Middle frontal gyrus (tissue), 1 donor: ENCODE measurements around the gene HOXB3.

ENCODE experiments used
- DNase-seq: peaks from one replicate; pipeline ENCODE4 v3.0.0-alpha.2; 2015; ENCODE audit warnings: low spot score; ENCODE audit errors: extremely low spot score

HOXB3 gene

GRCh38 chr17:48558057-48558830 lies 31.8 kb downstream of the HOXB3 start:
- DNase-seq = no peak

GRCh38 chr17:48556576-48557401 lies 33.3 kb downstream of the HOXB3 start:
- no peak for DNase-seq

GRCh38 chr17:48556229-48556575 lies 33.8 kb downstream of the HOXB3 start:
- DNase-seq = no peak

DNA sequence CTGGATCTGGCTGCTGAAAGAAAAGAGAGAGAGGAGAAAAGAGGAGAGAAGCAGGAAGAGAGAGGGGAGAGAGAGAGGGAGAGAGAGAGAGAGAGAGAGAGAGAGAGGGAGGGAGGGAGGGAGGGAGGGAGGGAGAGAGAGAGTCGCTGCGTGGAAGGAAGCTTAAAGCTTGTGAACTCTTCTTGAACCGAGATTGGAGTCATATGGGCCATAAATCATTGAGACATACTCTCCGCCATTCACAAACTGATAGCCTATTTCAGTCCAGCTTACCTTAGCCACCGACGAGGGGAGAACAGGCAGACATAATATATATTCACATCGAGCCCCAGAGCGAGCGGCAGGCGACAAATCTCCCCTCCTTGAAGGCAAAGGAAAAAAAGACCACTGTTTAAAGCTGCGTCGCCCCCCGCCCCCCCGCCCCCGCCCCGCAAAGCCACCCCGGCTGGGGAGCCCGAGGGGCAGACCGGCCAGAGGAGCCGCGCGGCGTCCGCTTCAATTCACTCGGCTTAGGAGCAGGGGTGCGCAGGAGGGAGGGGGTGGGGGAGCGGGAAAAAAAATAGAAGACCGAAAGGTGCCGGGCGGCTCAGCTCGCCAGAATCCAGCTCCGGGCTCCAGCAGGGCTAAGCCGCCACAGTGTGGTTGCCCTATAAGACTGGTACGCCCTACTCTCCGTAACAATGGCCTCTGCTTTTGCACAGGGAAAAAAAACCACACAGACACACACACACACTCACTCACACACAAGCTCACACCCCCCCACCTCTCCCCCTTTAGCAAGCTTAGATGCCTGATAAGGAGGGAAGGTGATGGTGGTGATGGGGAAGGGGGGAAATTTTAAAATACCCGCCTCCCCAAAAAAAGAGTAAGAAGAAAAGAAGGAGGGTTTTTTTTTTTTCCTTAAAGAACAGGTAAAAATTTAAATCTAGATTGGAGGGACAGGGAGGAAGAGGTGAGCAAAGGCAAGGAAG lies 34.5 kb downstream of the HOXB3 start:
- no peak for DNase-seq

GRCh38 chr17:48554412-48555257 lies 35.4 kb downstream of the HOXB3 start:
- DNase-seq = no peak

- DNase-seq = no peak
These were observed 36.2 kb downstream of the HOXB3 start for GRCh38 chr17:48553826-48554225.

GRCh38 chr17:48553190-48553547 lies 36.9 kb downstream of the HOXB3 start:
- DNase-seq = no peak

DNA sequence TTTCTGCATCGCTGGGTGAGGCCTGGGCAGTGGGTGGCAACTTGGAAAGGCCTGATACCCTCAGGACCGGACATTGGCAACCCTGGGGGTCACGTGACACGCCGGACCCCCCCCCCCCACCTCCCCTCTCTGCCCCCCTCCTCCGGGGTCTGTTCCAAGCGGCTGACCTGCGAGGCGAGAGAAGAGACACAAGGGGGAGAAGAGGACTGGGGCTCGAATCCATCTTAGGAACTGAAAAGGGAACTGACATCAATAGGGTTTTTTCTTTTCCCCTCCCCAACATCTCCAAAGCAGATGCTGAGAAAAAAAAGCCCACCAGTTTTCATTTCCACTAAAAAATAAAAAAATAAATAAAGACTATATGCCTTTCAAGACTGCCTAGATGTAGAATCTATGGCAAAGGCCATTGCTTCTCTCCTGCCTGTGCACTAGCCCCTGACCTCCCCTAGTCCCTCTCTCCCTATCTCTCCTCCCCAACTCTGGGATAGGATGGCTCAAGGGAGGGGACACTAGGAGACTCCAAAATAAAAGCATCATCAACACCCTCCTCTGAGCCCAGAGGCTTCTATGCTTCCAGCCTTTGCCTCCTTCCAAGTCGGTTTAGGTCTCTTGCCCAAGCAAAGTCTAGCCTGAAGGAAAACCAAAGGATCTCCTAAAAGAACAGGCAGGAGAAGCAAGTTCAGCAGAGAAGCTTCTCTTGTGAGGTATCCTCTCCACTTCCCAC lies 37.4 kb downstream of the HOXB3 start:
- DNase-seq = no peak

GRCh38 chr17:48551596-48552465 lies 38.2 kb downstream of the HOXB3 start:
- DNase-seq = no peak

GRCh38 chr17:48551214-48551555 lies 38.9 kb downstream of the HOXB3 start:
- no peak for DNase-seq

- no peak for DNase-seq
These were observed 39.4 kb downstream of the HOXB3 start for GRCh38 chr17:48550502-48551213.

- no peak for DNase-seq
These were observed 40.0 kb downstream of the HOXB3 start for GRCh38 chr17:48549914-48550501.

DNA sequence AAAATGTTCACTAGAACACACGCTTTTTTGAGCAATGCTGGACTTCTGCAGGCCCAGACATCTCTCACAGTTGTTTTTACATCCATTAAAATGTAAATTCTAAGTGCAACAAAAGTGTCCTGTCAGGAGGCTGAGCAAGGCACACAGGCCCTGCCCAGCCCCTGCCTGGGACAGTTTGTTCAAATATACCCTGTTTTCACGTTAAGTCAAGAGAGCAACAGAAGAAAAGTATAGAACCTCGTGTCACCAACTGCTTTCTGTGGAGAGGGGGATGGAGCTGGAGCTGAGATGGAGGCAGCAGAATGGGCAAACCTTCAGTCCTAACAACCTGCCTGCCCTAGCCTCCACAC lies 40.8 kb downstream of the HOXB3 start:
- no peak for DNase-seq

DNA sequence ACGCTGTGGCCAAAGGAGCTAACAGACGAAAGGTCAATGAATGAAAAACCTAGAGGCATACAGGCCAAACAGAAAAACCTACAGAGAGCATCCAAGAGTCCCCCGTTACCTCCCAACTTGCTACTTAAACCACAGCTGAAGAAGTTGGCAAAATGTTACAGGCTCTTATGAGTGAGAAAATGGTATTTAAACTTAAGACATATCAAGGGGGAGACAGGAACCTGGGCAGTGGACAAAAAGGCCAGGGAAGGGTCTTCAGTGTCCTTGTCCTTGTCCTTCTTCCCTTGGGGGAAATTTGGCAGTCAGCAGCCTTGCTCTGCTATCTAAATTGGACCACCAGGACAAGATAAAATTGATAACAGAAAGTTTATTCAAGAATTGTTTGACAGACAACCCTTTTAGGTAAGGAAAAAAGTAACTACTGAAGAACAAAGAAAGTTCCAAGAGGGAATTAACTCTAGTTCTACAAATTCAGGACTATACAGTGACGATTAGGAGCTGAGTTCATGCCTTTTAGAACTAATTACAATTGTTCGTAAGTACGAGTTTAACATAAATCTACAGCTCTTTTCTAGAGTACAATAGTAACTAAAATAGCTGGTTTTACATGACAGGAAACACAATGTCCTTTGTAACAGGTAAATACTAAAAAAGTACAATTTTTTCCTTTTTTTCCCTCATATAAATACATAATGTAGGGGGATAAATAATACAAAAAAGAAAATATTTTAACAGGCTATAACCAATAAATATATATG lies 41.3 kb downstream of the HOXB3 start:
- no peak for DNase-seq

DNA sequence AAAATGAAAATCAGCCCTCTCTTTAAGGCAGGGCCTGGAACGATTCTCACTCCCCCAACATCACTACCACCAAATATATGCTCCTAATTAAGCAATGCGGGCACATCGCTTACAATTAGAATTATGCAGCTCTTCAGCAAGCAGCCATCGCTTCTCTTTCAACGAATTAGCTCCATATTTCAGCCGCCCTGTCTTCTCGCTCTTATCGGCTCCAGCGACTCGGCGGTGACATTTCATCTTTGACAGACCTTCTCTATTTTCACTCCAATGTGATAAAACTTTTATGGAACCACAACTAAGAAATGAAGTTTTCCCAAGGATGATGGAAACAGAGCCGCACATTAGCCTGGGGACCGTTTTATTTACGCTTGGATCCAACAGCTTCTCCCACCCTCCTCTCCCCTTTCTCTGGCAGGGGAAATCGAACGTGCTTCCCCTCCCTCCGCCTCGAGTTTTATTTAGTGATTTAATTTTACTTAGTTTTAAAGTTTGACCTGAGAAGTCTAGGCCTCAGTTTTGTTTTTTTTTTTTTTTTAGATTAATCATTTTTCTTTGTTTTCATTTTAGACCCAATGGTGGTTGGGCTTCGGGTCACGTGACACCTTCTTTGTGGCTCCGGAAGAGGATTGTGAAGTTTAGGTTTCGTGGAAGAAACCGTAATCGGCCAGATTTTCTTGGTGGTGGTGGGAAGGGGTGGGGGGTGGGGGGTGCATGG lies 42.1 kb downstream of the HOXB3 start:
- DNase-seq = no peak

- no peak for DNase-seq
These were observed 42.9 kb downstream of the HOXB3 start for GRCh38 chr17:48546924-48547807.
